B cell (primary cell): ENCODE results near the gene SLC4A4.

ENCODE experiments used
- EZH2 ChIP-seq: IDR thresholded peaks from 2 replicates; pipeline ENCODE4 v1.6.1; 2012; ENCODE audit warnings: borderline replicate concordance, low read depth, mild to moderate bottlenecking, moderate library complexity, low read length; ENCODE audit not compliant: insufficient read depth, poor library complexity, severe bottlenecking
- TF ChIP-seq, protein P1 (sequence below): fragments of 200-600 bp; IDR thresholded peaks from one replicate; pipeline ENCODE4 v1.8.0; 2022; ENCODE audit warnings: antibody characterized with exemption, mild to moderate bottlenecking

DNA sequence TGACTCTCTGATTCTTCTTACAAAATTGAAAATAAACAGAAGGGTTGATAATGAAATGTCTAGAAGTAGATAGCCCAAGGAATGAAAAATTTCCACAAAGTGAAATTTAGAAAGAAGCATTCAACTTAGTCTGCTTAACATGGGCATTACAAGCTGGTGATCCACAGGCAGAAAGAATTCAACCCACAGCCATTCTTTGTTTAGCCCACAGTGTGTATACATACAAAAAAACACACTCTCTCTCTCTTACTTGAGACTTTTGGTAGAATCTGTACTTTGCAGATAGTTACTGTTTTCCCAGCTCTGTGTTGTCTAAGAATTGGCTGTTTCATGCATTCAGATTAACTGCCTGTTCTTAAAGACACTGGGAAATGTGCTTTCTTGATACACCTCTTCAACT lies 159.8 kb downstream of the SLC4A4 start:
- TF ChIP-seq, protein P1, sequence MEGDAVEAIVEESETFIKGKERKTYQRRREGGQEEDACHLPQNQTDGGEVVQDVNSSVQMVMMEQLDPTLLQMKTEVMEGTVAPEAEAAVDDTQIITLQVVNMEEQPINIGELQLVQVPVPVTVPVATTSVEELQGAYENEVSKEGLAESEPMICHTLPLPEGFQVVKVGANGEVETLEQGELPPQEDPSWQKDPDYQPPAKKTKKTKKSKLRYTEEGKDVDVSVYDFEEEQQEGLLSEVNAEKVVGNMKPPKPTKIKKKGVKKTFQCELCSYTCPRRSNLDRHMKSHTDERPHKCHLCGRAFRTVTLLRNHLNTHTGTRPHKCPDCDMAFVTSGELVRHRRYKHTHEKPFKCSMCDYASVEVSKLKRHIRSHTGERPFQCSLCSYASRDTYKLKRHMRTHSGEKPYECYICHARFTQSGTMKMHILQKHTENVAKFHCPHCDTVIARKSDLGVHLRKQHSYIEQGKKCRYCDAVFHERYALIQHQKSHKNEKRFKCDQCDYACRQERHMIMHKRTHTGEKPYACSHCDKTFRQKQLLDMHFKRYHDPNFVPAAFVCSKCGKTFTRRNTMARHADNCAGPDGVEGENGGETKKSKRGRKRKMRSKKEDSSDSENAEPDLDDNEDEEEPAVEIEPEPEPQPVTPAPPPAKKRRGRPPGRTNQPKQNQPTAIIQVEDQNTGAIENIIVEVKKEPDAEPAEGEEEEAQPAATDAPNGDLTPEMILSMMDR: no peak
- TF ChIP-seq EZH2: no peak
